Dedifferentiated amniotic fluid mesenchymal stem cell (primary cell): Measurements from ENCODE around the gene CLDN4.
"Not testable (repeated sequence)": the region's sequence is repeated elsewhere in the genome, so short reads cannot be mapped to it uniquely, and the experiment has no call there.

Experiments
- DNase-seq: peaks from one replicate; pipeline ENCODE4 v3.0.0-alpha.2; 2016; ENCODE audit errors: extremely low spot score

Gene CLDN4

GRCh38 chr7:73842067-73842976 lies 11.5 kb downstream of the CLDN4 start, which contains the start of gene METTL27:
TSS of gene METTL27 (minus strand) at chr7:73842516. CDS start at chr7:73842140, 376 bp downstream.
- peak; percentile 92 for DNase-seq

DNA sequence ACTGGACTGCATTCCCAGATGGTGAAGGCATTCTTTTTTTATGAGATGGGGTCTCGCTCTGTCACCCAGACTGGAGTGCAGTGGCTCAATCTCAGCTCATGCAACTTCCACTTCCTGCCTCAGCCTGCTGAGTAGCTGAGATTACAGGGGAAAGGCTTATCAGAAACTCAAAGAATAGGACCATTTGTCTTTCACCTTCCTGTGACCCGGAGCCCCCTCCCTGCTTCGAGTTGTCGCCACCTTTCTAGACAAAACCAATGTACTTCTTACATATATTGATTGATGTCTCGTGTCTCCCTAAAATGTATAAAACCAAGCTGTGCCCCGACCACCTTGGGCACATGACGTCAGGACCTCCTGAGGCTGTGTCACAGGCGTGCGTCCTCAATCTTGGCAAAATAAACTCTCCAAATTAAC lies 13.3 kb downstream of the CLDN4 start:
- DNase-seq, result no peak

- peak; percentile 74 for DNase-seq
These were observed 14.2 kb downstream of the CLDN4 start for GRCh38 chr7:73844848-73845460.

DNA sequence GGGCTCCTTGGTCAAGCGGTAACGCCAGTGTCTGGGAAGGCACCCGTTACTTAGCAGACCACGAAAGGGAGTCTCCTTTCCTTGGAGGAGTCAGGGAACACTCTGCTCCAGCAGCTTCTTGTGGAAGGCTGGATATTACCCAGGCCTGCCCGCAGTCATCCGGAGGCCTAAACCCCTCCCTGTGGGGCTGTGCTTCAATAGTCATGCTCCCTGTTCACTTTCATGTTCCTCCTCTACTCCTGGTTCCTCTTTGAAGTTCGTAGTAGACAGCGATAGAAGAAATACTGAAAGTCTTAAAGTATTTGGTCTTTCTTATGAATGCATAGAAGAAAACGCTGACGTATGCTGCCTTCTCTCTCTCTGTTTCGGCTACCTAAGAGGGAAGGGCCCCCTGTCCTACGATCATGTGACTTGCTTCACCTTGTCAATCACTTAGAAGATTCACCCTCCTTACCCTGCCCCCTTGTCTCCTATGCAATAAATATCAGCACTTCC lies 15.0 kb downstream of the CLDN4 start:
- not testable (repeated sequence) for DNase-seq

GRCh38 chr7:73847941-73848723 lies 17.3 kb downstream of the CLDN4 start:
- no peak for DNase-seq

- DNase-seq, result peak; percentile 94
These were observed 20.0 kb downstream of the CLDN4 start for GRCh38 chr7:73850781-73851207.

DNA sequence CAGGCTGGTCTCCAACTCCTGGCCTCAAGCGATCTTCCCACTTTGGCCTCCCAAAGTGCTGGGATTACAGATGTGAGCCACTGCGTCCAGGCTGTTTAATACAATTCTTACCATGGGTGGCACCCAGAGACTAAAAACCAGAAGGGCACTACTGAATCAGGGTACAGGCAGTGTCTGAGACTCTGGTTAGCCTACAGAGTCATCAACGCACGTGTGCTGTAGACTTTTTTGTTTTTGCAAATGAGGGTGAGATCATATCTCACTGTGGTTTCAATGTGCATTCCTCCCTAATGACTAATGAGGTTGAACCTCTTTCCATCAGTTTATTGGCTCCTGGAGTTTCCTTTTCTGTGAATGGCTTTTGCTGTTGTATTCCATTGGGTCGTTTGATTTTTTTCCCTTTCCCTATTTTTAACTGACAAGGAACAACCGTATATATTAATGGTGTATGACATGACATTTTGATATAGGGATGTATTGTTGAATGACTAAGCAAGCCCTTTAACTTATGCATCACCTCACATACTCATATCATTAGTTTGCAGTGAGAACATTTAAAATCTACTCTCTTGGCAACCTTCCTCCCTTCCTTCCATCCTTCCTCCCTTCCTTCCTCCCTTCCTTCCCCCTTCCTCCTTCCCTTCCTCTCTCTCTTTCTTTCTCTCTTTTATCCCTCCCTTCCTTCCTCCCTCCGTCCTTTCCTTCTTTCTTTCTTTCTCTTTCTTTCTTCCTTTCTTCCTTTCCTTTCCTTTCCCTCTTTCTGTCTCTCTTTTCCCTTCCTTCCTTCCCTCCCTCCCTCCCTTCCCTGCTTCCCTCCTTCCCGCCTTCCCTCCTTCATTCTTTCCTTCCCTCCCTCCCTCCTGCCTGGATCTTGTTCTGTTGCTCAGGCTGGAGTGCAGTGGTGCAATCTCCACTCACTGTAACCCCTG lies 20.9 kb downstream of the CLDN4 start:
- peak; percentile 90 for DNase-seq

- DNase-seq, result no peak
These were observed 21.7 kb downstream of the CLDN4 start for GRCh38 chr7:73852500-73852899.

DNA sequence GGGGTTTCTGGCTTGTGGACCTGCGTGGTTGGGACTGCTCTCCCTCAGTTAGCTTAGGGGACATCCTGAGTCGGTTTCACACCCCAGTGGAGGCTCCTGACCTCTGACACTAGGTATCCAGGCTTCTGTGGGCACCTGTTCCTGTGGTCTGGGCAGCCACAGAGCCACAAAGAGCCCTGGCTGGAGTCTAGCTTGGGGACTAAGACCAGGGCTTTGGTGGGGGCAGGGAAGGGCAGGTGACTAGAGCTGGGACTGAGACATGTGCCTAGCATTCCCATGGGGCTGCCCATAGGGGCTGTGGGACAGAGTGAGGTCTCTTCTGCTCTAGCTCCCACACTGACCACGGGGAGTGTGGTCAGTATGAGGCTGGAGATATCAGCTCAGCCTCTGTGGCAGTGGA lies 26.1 kb downstream of the CLDN4 start:
- DNase-seq, result no peak

GRCh38 chr7:73858807-73859206 lies 28.0 kb downstream of the CLDN4 start:
- DNase-seq, result no peak

- DNase-seq, result no peak
These were observed 30.1 kb downstream of the CLDN4 start, which contains the start of gene TMEM270 for GRCh38 chr7:73860859-73861258. TSS of gene TMEM270 (plus strand) at chr7:73861159. CDS start at chr7:73861195, 36 bp downstream.

GRCh38 chr7:73861305-73861704 lies 30.5 kb downstream of the CLDN4 start:
- DNase-seq, result no peak

DNA sequence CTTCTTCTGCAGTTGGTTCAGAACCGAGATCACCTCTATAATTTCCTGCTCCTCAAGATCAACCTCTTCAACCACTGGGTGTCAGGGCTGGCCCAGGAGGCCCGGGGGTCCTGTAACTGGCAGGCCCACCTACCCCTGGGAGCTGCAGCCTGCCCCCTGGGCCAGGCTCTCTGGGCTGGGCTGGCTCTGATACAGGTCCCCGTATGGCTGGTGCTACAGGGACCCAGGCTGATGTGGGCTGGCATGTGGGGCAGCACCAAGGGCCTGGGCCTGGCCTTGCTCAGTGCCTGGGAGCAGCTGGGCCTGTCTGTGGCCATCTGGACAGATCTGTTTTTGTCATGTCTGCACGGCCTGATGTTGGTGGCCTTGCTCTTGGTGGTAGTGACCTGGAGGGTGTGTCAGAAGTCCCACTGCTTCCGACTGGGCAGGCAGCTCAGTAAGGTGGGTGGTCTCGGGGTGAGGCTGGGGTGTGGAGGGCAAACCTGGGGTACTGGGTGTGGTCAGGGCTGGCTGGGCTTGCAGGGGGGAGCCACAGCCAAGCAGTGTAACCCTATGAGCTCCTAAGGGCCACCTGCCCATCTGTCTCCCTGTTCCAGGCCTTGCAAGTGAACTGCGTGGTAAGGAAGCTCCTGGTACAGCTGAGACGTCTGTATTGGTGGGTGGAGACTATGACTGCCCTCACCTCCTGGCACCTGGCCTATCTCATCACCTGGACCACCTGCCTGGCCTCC lies 34.4 kb downstream of the CLDN4 start:
- no peak for DNase-seq

- DNase-seq, result peak; percentile 75
These were observed 35.1 kb downstream of the CLDN4 start for GRCh38 chr7:73865738-73866445.

DNA sequence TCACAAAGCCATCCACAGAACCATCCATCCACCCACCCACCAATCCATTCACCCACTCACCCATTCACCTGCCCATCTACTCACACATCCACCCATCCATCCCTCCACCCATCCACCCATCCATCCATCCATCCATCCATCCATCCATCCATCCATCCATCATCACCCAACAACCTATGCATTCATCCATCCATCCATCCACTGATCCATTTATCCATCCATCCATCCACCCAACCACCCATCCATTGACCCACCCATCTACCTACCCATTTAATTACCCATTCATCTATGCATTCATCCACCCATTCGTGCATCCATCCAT lies 35.6 kb downstream of the CLDN4 start:
- no peak for DNase-seq

- no peak for DNase-seq
These were observed 38.4 kb downstream of the CLDN4 start for GRCh38 chr7:73869011-73869798.

- DNase-seq, result no peak
These were observed 39.3 kb downstream of the CLDN4 start for GRCh38 chr7:73870041-73870492.

DNA sequence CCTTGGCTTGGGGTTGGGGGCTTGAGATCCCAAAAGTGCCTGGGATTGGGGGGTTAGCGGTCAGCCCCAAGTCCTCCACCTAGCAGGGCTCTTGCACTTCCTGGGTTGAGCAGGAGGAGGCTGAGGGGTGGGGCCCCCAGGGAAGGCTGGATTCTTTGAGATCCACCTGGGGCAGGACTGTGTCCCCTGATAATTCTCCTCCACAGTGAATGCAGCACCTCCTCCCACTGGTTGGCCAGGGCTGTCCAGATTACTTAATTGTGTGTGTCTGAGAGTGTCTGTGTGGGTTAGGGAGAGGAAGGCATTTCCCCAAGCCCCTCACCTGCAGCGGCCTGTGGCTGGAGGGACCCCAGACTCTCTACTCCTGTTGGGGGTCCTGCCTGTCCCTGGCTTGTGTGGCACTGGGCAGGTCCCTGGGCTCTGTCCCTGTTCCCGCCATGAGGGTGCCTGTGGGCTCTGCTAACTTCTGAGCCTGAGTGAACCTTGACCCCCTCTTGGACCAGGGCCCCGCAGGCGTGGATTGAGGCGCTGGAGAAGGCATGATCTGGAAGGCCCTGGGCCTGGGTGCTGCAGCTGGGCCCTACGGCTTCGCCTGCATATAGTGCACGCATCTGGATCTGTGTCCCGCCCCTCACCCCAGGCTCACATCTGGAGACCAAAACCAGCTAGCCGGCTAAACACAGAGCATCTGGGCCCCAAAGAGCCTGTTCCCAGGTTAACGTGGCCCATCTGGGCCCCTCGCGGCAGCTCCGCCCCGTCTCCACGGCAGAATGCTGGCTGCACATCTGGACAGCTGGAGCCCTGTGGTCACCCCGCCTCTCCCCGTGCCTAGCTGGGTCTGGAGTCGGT lies 40.6 kb downstream of the CLDN4 start:
- no peak for DNase-seq
